Measurements from ENCODE around the gene NCKAP1. TPM values are rescaled to one million over a fixed set of nuclear protein-coding genes. Genes with fewer than 3 reads are reported as not detected.

NCKAP1 gene
- total and polyA plus RNA-seq, 3 donors from 2014 or later, result 59.6 to 110 (median 82.9) TPM

DNA sequence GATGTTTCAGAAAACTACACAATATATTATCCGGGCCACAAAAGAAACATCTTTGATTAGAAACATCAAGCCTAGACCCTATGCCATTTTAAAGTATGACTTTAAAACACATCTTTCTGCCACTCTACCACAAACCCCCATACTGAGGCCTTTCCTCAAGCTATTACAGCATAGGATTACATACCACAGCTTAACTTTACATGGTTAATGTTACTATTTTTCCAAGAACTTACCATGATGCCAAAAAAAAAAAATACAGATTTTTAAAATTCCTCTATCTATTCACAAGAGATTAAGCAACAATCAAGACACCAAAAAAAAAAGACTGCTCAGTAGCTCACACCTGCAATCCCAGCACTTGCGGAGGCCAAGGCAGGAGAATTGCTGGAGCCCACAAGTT, 9.0 kb downstream of the NCKAP1 start:
- no peak overlapping the region for H3K27ac ChIP-seq
- WGBS, 2 donors, result 75 to 80% methylated on average over 2 of the region's 2 CpGs
- no peaks in the 10 kb centered on the region for H3K9me3 ChIP-seq
- no peak for TF ChIP-seq POLR2A (IDR thresholded peaks at IDR 0.05)
- no peak for TF ChIP-seq CTCF (IDR thresholded peaks at IDR 0.05)
- H3K4me1 ChIP-seq, result peaks cover 7% of the 10 kb centered on the region
- H3K27me3 ChIP-seq, result no peaks in the 10 kb centered on the region
- intact Hi-C loops (cut with DNase I; ENCODE audit: low total_unique reads), result no loop called here
- no peak overlapping the region for H3K4me3 ChIP-seq
- no peaks in the 10 kb centered on the region for H3K36me3 ChIP-seq (ENCODE audit: low read depth, missing control alignments)
- DNase-seq, result no peak

DNA sequence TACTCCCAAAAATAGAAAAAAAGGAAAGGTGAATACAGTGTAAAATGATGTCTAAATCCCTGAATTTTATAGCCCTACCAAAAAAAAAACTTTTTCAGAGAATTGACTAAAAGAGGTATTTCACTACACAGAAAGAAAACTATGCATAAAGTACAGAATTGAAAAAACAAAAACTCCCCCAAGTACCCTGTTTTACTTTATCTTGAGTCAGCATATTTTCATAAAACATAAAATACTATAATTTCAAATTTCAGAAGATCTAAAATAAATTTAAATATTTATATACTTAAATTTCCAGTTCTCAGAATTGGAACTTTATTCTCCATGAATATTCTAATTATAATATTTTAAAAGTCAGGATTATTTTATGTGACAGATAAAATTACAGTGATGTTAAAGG, 10.1 kb downstream of the NCKAP1 start:
- Histone ChIP-seq H3K4me1 (peaks cover 7% of the 10 kb centered on the region), H3K36me3 (ENCODE audit: low read depth, missing control alignments) (no peaks in the 10 kb centered on the region), H3K27me3 (no peaks in the 10 kb centered on the region), H3K9me3 (no peaks in the 10 kb centered on the region), H3K4me3 (no peak overlapping the region), H3K27ac (no peak overlapping the region)
- intact Hi-C loops (cut with DNase I; ENCODE audit: low total_unique reads), result no loop called here
- TF ChIP-seq CTCF (IDR thresholded peaks at IDR 0.05) (no peak), POLR2A (IDR thresholded peaks at IDR 0.05) (no peak)
- DNase-seq, result no peak

- DNase-seq, result no peak
- no peak overlapping the region for H3K4me3 ChIP-seq
- intact Hi-C loops (cut with DNase I; ENCODE audit: low total_unique reads), result no loop called here
- peaks cover 7% of the 10 kb centered on the region for H3K4me1 ChIP-seq
- no peaks in the 10 kb centered on the region for H3K9me3 ChIP-seq
- WGBS, 2 donors, result 89 to 97% methylated on average over 1 of the region's 1 CpG
- no peaks in the 10 kb centered on the region for H3K36me3 ChIP-seq (ENCODE audit: low read depth, missing control alignments)
- no peaks in the 10 kb centered on the region for H3K27me3 ChIP-seq
- no peak overlapping the region for H3K27ac ChIP-seq
- no peak for TF ChIP-seq POLR2A (IDR thresholded peaks at IDR 0.05)
- TF ChIP-seq CTCF (IDR thresholded peaks at IDR 0.05), result no peak
Measured at GRCh38 chr2:183027443-183027842, 10.8 kb downstream of the NCKAP1 start.

DNA sequence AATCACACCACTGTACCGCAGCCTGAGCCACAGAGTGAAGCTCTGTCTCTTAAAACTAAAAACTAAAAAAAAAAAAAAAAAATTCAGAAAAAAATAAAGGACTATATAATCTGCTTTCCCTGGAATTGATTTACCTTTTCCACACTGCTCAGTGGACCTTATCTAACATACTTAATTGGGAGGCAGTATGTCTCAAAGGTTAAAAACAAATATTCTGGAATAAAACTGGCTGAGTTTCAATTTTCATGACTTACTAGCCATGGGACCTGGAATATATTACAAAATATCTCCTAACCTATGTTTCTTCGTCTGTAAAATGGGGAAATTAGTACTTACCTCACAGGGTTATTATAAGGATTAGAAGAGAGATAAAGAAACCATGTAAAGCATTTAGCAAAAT, 11.8 kb downstream of the NCKAP1 start:
- no peaks in the 10 kb centered on the region for H3K9me3 ChIP-seq
- 68 to 70% methylated on average over 2 of the region's 2 CpGs for WGBS, 2 donors
- intact Hi-C loops (cut with DNase I; ENCODE audit: low total_unique reads), result no loop called here
- H3K4me3 ChIP-seq, result no peak overlapping the region
- no peak for DNase-seq
- peaks cover 7% of the 10 kb centered on the region for H3K4me1 ChIP-seq
- no peaks in the 10 kb centered on the region for H3K36me3 ChIP-seq (ENCODE audit: low read depth, missing control alignments)
- TF ChIP-seq POLR2A (IDR thresholded peaks at IDR 0.05), result no peak
- no peak for TF ChIP-seq CTCF (IDR thresholded peaks at IDR 0.05)
- no peak overlapping the region for H3K27ac ChIP-seq
- no peaks in the 10 kb centered on the region for H3K27me3 ChIP-seq

- TF ChIP-seq CTCF (IDR thresholded peaks at IDR 0.05), result no peak
- no peak for TF ChIP-seq POLR2A (IDR thresholded peaks at IDR 0.05)
- H3K9me3 ChIP-seq, result no peaks in the 10 kb centered on the region
- H3K27me3 ChIP-seq, result no peaks in the 10 kb centered on the region
- H3K27ac ChIP-seq, result no peak overlapping the region
- WGBS, 2 donors, result 91% methylated on average over 3 of the region's 3 CpGs
- no peak for DNase-seq
- no peak overlapping the region for H3K4me3 ChIP-seq
- no peaks in the 10 kb centered on the region for H3K36me3 ChIP-seq (ENCODE audit: low read depth, missing control alignments)
- intact Hi-C loops (cut with DNase I; ENCODE audit: low total_unique reads), result no loop called here
- H3K4me1 ChIP-seq, result peaks cover 7% of the 10 kb centered on the region
Measured at GRCh38 chr2:183025993-183026392, 12.3 kb downstream of the NCKAP1 start.
